Smooth muscle cell of bladder (primary cell): ENCODE results near the gene DNMT3A. TPM values are rescaled to one million over a fixed set of nuclear protein-coding genes. Genes with fewer than 3 reads are reported as not detected.

Source experiments
- total RNA-seq: library from RNA; depleted of rRNA; stranded (reverse); fragments of >200 nt; gene quantifications from 2 replicates; pipeline ENCODE4 v1.2.3, GENCODE V29; 2014

The DNMT3A gene
- total RNA-seq: 13.5 and 23.3 TPM in 2 replicates

DNA sequence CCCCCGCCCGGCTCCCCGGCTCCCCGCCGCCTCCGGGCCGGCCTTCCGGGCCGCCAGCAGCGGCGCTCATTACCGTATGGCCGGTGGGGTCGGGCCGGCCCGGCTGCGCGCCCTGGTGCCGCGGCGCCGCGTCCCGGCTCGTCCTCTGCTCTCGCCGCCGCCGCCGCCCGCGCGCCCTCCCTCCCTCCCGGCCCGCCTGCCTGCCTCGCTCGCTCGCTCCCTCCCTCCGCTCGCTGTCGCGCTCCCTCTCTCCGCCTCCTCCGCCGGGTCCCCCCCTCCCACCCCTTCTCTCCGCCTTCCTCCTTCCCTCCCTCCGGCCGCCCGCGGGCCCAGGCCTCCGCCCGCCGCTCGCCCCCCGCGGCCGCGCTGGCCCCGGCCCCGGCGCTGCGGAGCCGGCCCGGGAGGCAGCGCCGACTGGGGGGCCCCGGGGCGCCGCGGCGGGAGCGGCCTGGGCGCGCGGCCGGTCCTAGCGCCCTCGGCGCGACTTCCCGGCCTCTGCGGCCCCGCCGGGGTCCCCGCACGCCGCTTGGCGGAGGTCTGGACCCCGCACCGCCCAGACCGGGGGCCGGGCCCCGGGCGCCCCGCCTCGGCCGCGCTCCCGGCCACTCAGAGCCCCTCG lies at the start of gene DNMT3A:
TSS of gene DNMT3A (minus strand) at position 173 of the 619 bp plus-strand sequence. CDS start 27,941 bp downstream, outside the sequence.

Other genes starting within 250 kb of the DNMT3A start
- 0.57 and 2.8 TPM in 2 replicates for gene POMC, start 173.3 kb downstream of the DNMT3A start, total RNA-seq